H1 (cell line): ENCODE measurements around the gene PRDM2. TPM values are rescaled to one million over a fixed set of nuclear protein-coding genes. Genes with fewer than 3 reads are reported as not detected.

Experiments
- CTCF ChIA-PET: fragments of 300-600 bp; sonication (Branson Sonifier 250); formaldehyde crosslinking; loops from one replicate; lab custom pipeline; 2021; ENCODE audit not compliant: partially characterized antibody; lab: Charles Lee
- POLR2A ChIA-PET: fragments of 300-600 bp; sonication (Branson Sonifier 250); formaldehyde crosslinking; loops from one replicate; lab custom pipeline; 2021; ENCODE audit warnings: inconsistent platforms; ENCODE audit not compliant: partially characterized antibody; lab: Charles Lee
- DNase-seq, 2 experiments: peaks; one replicate each; pipeline versions ENCODE4 v3.0.0 to v3.0.0-alpha.2; 2010 to 2022; ENCODE audit warnings: low spot score in 2 of 2, low read depth in 1 of 2, mixed read lengths in 1 of 2
- FAIRE-seq: peaks from 2 replicates; lab custom pipeline; 2011; peaks lifted over from hg19 to GRCh38; lab: Jason Lieb, UNC
- H2AFZ ChIP-seq: 2 replicates; pipeline ENCODE4 v1.8.1; 2012; ENCODE audit warnings: low read length, inconsistent platforms
- H2AK5ac ChIP-seq: 2 replicates; pipeline ENCODE4 v1.6.1; 2013; ENCODE audit warnings: low read depth, low read length
- H2BK120ac ChIP-seq: replicated peaks from 2 replicates; pipeline ENCODE3; 2013; ENCODE audit warnings: low read depth, low read length, inconsistent platforms
- H2BK12ac ChIP-seq: 2 replicates; pipeline ENCODE4 v1.6.1; 2013; ENCODE audit warnings: low read depth, low read length
- H2BK15ac ChIP-seq: 2 replicates; pipeline ENCODE4 v1.6.1; 2013; ENCODE audit warnings: low read length
- H2BK20ac ChIP-seq: 2 replicates; pipeline ENCODE4 v1.6.1; 2013; ENCODE audit warnings: low read length
- H2BK5ac ChIP-seq: 2 replicates; pipeline ENCODE4 v1.6.1; 2013; ENCODE audit warnings: low read depth, low read length
- H3K14ac ChIP-seq: 2 replicates; pipeline ENCODE4 v1.6.1; 2013; ENCODE audit warnings: inconsistent platforms; ENCODE audit not compliant: insufficient read length
- H3K18ac ChIP-seq: 2 replicates; pipeline ENCODE4 v1.6.1; 2013; ENCODE audit warnings: low read length; ENCODE audit errors: extremely low read depth
- H3K23ac ChIP-seq: 2 replicates; pipeline ENCODE4 v1.6.1; 2013; ENCODE audit warnings: inconsistent platforms; ENCODE audit not compliant: insufficient read length
- H3K23me2 ChIP-seq: 2 replicates; pipeline ENCODE4 v1.6.1; 2013; ENCODE audit warnings: low read depth, low read length
- H3K27ac ChIP-seq: 2 replicates; pipeline ENCODE4 v1.6.1; 2011; ENCODE audit warnings: low read depth, low read length, inconsistent platforms
- H3K27me3 ChIP-seq, 4 experiments: replicated peaks in 1 of 4; 1 replicate in 1 of 4; 2 replicates in 3 of 4; pipeline versions ENCODE4 v1.6.1 to v1.8.1; 2011 to 2013; ENCODE audit warnings: low read length in 3 of 4, mild to moderate bottlenecking in 3 of 4, inconsistent platforms in 2 of 4, mixed read lengths in 2 of 4, moderate library complexity in 1 of 4; ENCODE audit not compliant: control insufficient read depth in 3 of 4, insufficient read depth in 3 of 4; ENCODE audit errors: extremely low read depth in 1 of 4
- H3K36me3 ChIP-seq, 4 experiments: 2 replicates each; pipeline versions ENCODE4 v1.6.1 to v1.8.1; 2011 to 2013; ENCODE audit warnings: mild to moderate bottlenecking in 4 of 4, low read length in 3 of 4, moderate library complexity in 2 of 4, control low read depth in 1 of 4, inconsistent platforms in 1 of 4; ENCODE audit not compliant: insufficient read depth in 4 of 4, control insufficient read depth in 2 of 4
- H3K4ac ChIP-seq: replicated peaks from 2 replicates; pipeline ENCODE3; 2013; ENCODE audit warnings: low read length, low read depth, mixed read lengths, inconsistent platforms; ENCODE audit not compliant: insufficient read length
- H3K4me1 ChIP-seq, 4 experiments: replicated peaks in 1 of 4; 1 replicate in 1 of 4; 2 replicates in 3 of 4; pipeline versions ENCODE4 v1.6.1 to v1.8.1; 2011 to 2013; ENCODE audit warnings: low read length in 3 of 4, inconsistent platforms in 2 of 4, mixed read lengths in 1 of 4; ENCODE audit not compliant: insufficient read depth in 4 of 4, control insufficient read depth in 3 of 4
- H3K4me2 ChIP-seq, 2 experiments: 2 replicates each; pipeline versions ENCODE4 v1.6.1 to v1.8.1; 2011 to 2013; ENCODE audit warnings: low read depth in 2 of 2, low read length in 2 of 2, control low read depth in 1 of 2, inconsistent platforms in 1 of 2, mild to moderate bottlenecking in 1 of 2; ENCODE audit not compliant: insufficient read depth in 1 of 2
- H3K4me3 ChIP-seq, 4 experiments: fragments of 200-600, 300-600 bp in 1 of 4; sonication (generic), shearing (Covaris generic), sonication (Bioruptor Twin) in 1 of 4; 2 replicates each; pipeline versions ENCODE4 v1.5.1 to v1.8.1; 2011 to 2016; ENCODE audit warnings: low read length in 4 of 4, low read depth in 3 of 4, control low read depth in 2 of 4, inconsistent platforms in 2 of 4, mild to moderate bottlenecking in 2 of 4, mixed read lengths in 1 of 4, moderate library complexity in 1 of 4; ENCODE audit not compliant: insufficient read depth in 2 of 4; ENCODE audit errors: extremely low read depth in 1 of 4
- H3K56ac ChIP-seq: replicated peaks from 2 replicates; pipeline ENCODE3; 2013; ENCODE audit warnings: low read depth, mild to moderate bottlenecking, mixed read lengths, low read length, inconsistent platforms; ENCODE audit not compliant: insufficient read length
- H3K79me1 ChIP-seq: 2 replicates; pipeline ENCODE4 v1.6.1; 2013; ENCODE audit warnings: low read depth, low read length, control low read depth
- H3K79me2 ChIP-seq, 2 experiments: 2 replicates each; pipeline versions ENCODE4 v1.6.1 to v1.8.1; 2012 to 2013; ENCODE audit warnings: low read length in 2 of 2, mild to moderate bottlenecking in 2 of 2, inconsistent platforms in 1 of 2; ENCODE audit not compliant: insufficient read depth in 2 of 2, control insufficient read depth in 1 of 2
- H3K9ac ChIP-seq, 4 experiments: replicated peaks in 1 of 4; 1 replicate in 1 of 4; 2 replicates in 3 of 4; pipeline versions ENCODE4 v1.6.1 to v1.8.1; 2011 to 2013; ENCODE audit warnings: low read depth in 3 of 4, low read length in 3 of 4, control low read depth in 2 of 4, mild to moderate bottlenecking in 2 of 4, moderate library complexity in 2 of 4, inconsistent platforms in 1 of 4; ENCODE audit errors: extremely low read depth in 1 of 4
- H3K9me3 ChIP-seq, 2 experiments: 2 replicates each; pipeline versions ENCODE4 v1.6.1 to v1.8.1; 2012 to 2013; ENCODE audit warnings: mild to moderate bottlenecking in 2 of 2, moderate library complexity in 2 of 2, control low read depth in 1 of 2, inconsistent platforms in 1 of 2, low read depth in 1 of 2, low read length in 1 of 2, mixed read lengths in 1 of 2; ENCODE audit not compliant: insufficient read depth in 2 of 2
- H4K20me1 ChIP-seq, 2 experiments: replicated peaks in 1 of 2; 2 replicates each; pipeline versions ENCODE3 to v1.8.1; 2011 to 2013; ENCODE audit warnings: inconsistent platforms in 2 of 2, low read length in 2 of 2, mild to moderate bottlenecking in 1 of 2; ENCODE audit not compliant: insufficient read depth in 2 of 2, control insufficient read depth in 1 of 2
- H4K5ac ChIP-seq: 2 replicates; pipeline ENCODE4 v1.6.1; 2013; ENCODE audit warnings: low read length, low read depth, mixed read lengths, inconsistent platforms; ENCODE audit not compliant: insufficient read length
- H4K8ac ChIP-seq: 2 replicates; pipeline ENCODE4 v1.8.0; 2013; ENCODE audit warnings: mild to moderate bottlenecking, moderate library complexity, low read length, inconsistent platforms; ENCODE audit not compliant: insufficient read depth; ENCODE audit errors: extremely low read depth
- H4K91ac ChIP-seq: replicated peaks from 2 replicates; pipeline ENCODE3; 2013; ENCODE audit warnings: low read length, mixed read lengths, inconsistent platforms; ENCODE audit not compliant: insufficient read length
- BACH1 ChIP-seq: IDR thresholded peaks from 2 replicates; pipeline ENCODE4 v1.6.1; 2012; ENCODE audit warnings: low read length, improper control_type of control experiment
- GABPA ChIP-seq: IDR thresholded peaks from 2 replicates; pipeline ENCODE4 v1.6.1; 2011; ENCODE audit warnings: mild to moderate bottlenecking, low read length, moderate library complexity, borderline replicate concordance; ENCODE audit not compliant: insufficient read depth
- GTF2F1 ChIP-seq: IDR thresholded peaks from 2 replicates; pipeline ENCODE4 v1.6.1; 2012; ENCODE audit warnings: low read depth, low read length, improper control_type of control experiment, borderline replicate concordance
- HDAC2 ChIP-seq, 2 experiments: fragments of 300-600 bp in 1 of 2; sonication (generic) in 1 of 2; IDR thresholded peaks; 2 replicates each; pipeline ENCODE4 v1.6.1; 2011 to 2012; ENCODE audit warnings: low read depth in 2 of 2, low read length in 2 of 2, mild to moderate bottlenecking in 2 of 2, moderate library complexity in 2 of 2, borderline replicate concordance in 1 of 2, inconsistent platforms in 1 of 2
- JUND ChIP-seq: IDR thresholded peaks from 2 replicates; pipeline ENCODE4 v1.6.1; 2011; ENCODE audit warnings: mild to moderate bottlenecking, improper control_type of control experiment, low read length
- MAFK ChIP-seq: IDR thresholded peaks from 2 replicates; pipeline ENCODE4 v1.6.1; 2012; ENCODE audit warnings: low read depth, mild to moderate bottlenecking, improper control_type of control experiment, low read length
- RBBP5 ChIP-seq: IDR thresholded peaks from 2 replicates; pipeline ENCODE4 v1.7.1; 2012; ENCODE audit warnings: low read depth, mild to moderate bottlenecking, inconsistent platforms, low read length, moderate library complexity, borderline replicate concordance
- SIX5 ChIP-seq: IDR thresholded peaks from 2 replicates; pipeline ENCODE4 v1.6.1; 2011; ENCODE audit warnings: mild to moderate bottlenecking, low read depth, low read length
- TBP ChIP-seq: IDR thresholded peaks from 2 replicates; pipeline ENCODE4 v1.6.1; 2011; ENCODE audit warnings: low read depth, low read length, improper control_type of control experiment
- ZNF274 ChIP-seq: IDR thresholded peaks from 2 replicates; pipeline ENCODE4 v1.7.0; 2012; ENCODE audit warnings: low read length, borderline replicate concordance; ENCODE audit errors: extremely low read depth
- WGBS, 2 experiments: shearing (Covaris generic) in 1 of 2; methylation state at CpG; one replicate each; pipeline versions ENCODE4 v1.1.6 to v1.1.7; 2013 to 2015; ENCODE audit warnings: low lambda C conversion rate in 2 of 2, mixed read lengths in 2 of 2, inconsistent platforms in 1 of 2, low coverage in 1 of 2, missing lambda C conversion rate in 1 of 2; ENCODE audit not compliant: insufficient replicate concordance in 2 of 2, insufficient coverage in 1 of 2, insufficient read length in 1 of 2; ENCODE audit errors: extremely low coverage in 1 of 2, missing lambda C conversion rate in 1 of 2; 5-methylcytosine and 5-hydroxymethylcytosine counted together
- polyA plus RNA-seq, 7 experiments: library from polyadenylated mRNA; depleted of rRNA in 3 of 7; stranded (reverse) in 5 of 7; unstranded in 2 of 7; fragments of >200 nt in 5 of 7; fragments of 200-250 nt in 2 of 7; gene quantifications; 1 replicate in 5 of 7; 2 replicates in 1 of 7; 4 replicates in 1 of 7; pipeline versions ENCODE4 v1.2.1 to v1.2.3, GENCODE V29; 2011 to 2013; ENCODE audit warnings: missing spikeins in 2 of 7, mixed read lengths in 2 of 7
- total RNA-seq: library from RNA; stranded (reverse); fragmentation: NEBNext Ultra II Directional; extraction: Animal tissue kit (Norgen Biotek cat#: 25700); gene quantifications from 2 replicates; pipeline ENCODE4 v1.2.1, GENCODE V29; 2021
- TF ChIP-seq, protein P1 (sequence below): IDR thresholded peaks from 2 replicates; pipeline ENCODE4 v1.6.1; 2012; ENCODE audit warnings: inconsistent platforms

Gene PRDM2
- total and polyA plus RNA-seq, 2 of the 8 experiments (the other 6 are each of a cell fraction or from before 2014, with no cell fraction given): 5.8 to 21.2 TPM

- Histone ChIP-seq H2BK12ac (no peak overlapping the region), H3K4ac (no peak overlapping the region), H2BK5ac (no peak overlapping the region), H4K8ac (no peak overlapping the region), H3K79me2 (peaks cover 0 to 66% of the 10 kb centered on the region in 2 experiments; a peak in 2 of 4 replicates), H3K18ac (no peak overlapping the region), H3K56ac (no peak overlapping the region), H3K9ac (no peak overlapping the region), H3K4me3 (no peak overlapping the region), H4K20me1 (peaks cover 16 to 25% of the 10 kb centered on the region in 2 experiments), H3K4me1 (peaks cover 5 to 17% (median 12%) of the 10 kb centered on the region in 4 experiments), H2AK5ac (no peak overlapping the region), H2BK120ac (no peak overlapping the region), H3K23me2 (no peaks in the 10 kb centered on the region), H3K4me2 (no peak overlapping the region), H2BK20ac (no peak overlapping the region), H2AFZ (no peak overlapping the region), H3K27me3 (no peaks in the 10 kb centered on the region), H4K5ac (no peak overlapping the region), H3K27ac (no peak overlapping the region), H2BK15ac (no peak overlapping the region), H3K36me3 (no peaks in the 10 kb centered on the region), H4K91ac (no peak overlapping the region), H3K79me1 (peaks cover 4% of the 10 kb centered on the region; the same call in 1 of the 2 replicates), H3K9me3 (no peaks in the 10 kb centered on the region), H3K14ac (no peak overlapping the region), H3K23ac (no peak overlapping the region)
- no peak for DNase-seq
- POLR2A ChIA-PET: interaction anchor here (2.6 kb wide), 1 partner anchor 8 kb away, joined by 7 read pairs; no protein-coding TSS in a partner anchor
- no peak for FAIRE-seq
- WGBS, 2 experiments: 80% methylated on average over 2 of the region's 2 CpGs; no CpG with 5 or more reads in 1 of the 2 experiments
- CTCF ChIA-PET: interaction anchor here (0.8 to 1.8 kb wide), 5 partner anchors 40 to 187 kb away, joined by 3 to 6 read pairs (median 3); no protein-coding TSS in a partner anchor
- TF ChIP-seq MAFK (no peak), SIX5 (no peak), GABPA (no peak), JUND (no peak), ZNF274 (no peak), HDAC2 (IDR thresholded peaks at IDR 0.05; ENCODE audit: borderline replicate concordance in 1 of 2, low read depth in 2 of 2, low read length in 2 of 2) (no peak), TBP (no peak), RBBP5 (no peak), GTF2F1 (no peak), BACH1 (no peak)
- TF ChIP-seq, protein P1, sequence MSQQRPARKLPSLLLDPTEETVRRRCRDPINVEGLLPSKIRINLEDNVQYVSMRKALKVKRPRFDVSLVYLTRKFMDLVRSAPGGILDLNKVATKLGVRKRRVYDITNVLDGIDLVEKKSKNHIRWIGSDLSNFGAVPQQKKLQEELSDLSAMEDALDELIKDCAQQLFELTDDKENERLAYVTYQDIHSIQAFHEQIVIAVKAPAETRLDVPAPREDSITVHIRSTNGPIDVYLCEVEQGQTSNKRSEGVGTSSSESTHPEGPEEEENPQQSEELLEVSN: no peak
Measured at GRCh38 chr1:13757693-13758092, 57.7 kb downstream of the PRDM2 start.
